HEK293 (cell line): ENCODE data around the gene RYR2.

ENCODE experiments used
- CTCF ChIA-PET: fragments of 350-600 bp; formaldehyde crosslinking; extraction: SDS; loops from one replicate; lab custom pipeline; 2021; ENCODE audit warnings: antibody characterized with exemption; lab: Yijun Ruan, JAX
- POLR2A ChIA-PET: fragments of 300-600 bp; formaldehyde crosslinking; extraction: SDS; loops from one replicate; lab custom pipeline; 2020; ENCODE audit warnings: antibody characterized with exemption, inconsistent platforms; lab: Yijun Ruan, JAX
- H3K27ac ChIP-seq: fragments of 200-500 bp; sonication (Bioruptor generic); 2 replicates; pipeline ENCODE4 v1.5.1; 2014; ENCODE audit warnings: low read depth, low read length, control low read depth, inconsistent platforms; ENCODE audit errors: extremely low read depth
- H3K36me3 ChIP-seq, 2 experiments: fragments of 200-500 bp in 1 of 2; sonication (Bioruptor generic) in 1 of 2; 1 replicate in 1 of 2; 2 replicates in 1 of 2; pipeline ENCODE4 v1.5.1; 2014 to 2017; ENCODE audit warnings: inconsistent platforms in 2 of 2, low read length in 2 of 2; ENCODE audit not compliant: control insufficient read depth in 2 of 2, insufficient read depth in 1 of 2
- H3K4me1 ChIP-seq: fragments of 200-500 bp; sonication (Bioruptor generic); 2 replicates; pipeline ENCODE4 v1.5.1; 2014; ENCODE audit warnings: mild to moderate bottlenecking, low read length, inconsistent platforms; ENCODE audit not compliant: control insufficient read depth, insufficient read depth
- H3K4me3 ChIP-seq: 2 replicates; pipeline ENCODE4 v1.5.1; 2011; ENCODE audit warnings: low read depth, mild to moderate bottlenecking, control low read depth, low read length, moderate library complexity
- H3K9me3 ChIP-seq: fragments of 200-500 bp; sonication (Bioruptor generic); 2 replicates; pipeline ENCODE4 v1.5.1; 2014; ENCODE audit warnings: low read depth, low read length, inconsistent platforms; ENCODE audit not compliant: control insufficient read depth, insufficient read depth
- KLF16 ChIP-seq: fragments of 450-650 bp; formaldehyde crosslinking; IDR thresholded peaks from 2 replicates; pipeline ENCODE4 v1.5.1; 2017; ENCODE audit warnings: missing biosample characterization, missing genetic modification characterization
- OSR2 ChIP-seq: fragments of 450-650 bp; formaldehyde crosslinking; IDR thresholded peaks from 2 replicates; pipeline ENCODE4 v1.5.1; 2016; ENCODE audit warnings: missing biosample characterization, missing genetic modification characterization
- PRDM1 ChIP-seq: fragments of 450-650 bp; formaldehyde crosslinking; IDR thresholded peaks from 2 replicates; pipeline ENCODE4; 2016; ENCODE audit warnings: missing biosample characterization, missing genetic modification characterization
- TRIM28 ChIP-seq: IDR thresholded peaks from 2 replicates; pipeline ENCODE4 v1.6.1; 2011; ENCODE audit warnings: low read length, control low read depth, borderline replicate concordance
- YY1 ChIP-seq: fragments of 450-650 bp; formaldehyde crosslinking; IDR thresholded peaks from 2 replicates; pipeline ENCODE4 v1.5.1; 2018; ENCODE audit warnings: missing biosample characterization, missing genetic modification characterization
- ZBTB17 ChIP-seq: fragments of 450-650 bp; formaldehyde crosslinking; IDR thresholded peaks from 2 replicates; pipeline ENCODE4 v1.5.1; 2016; ENCODE audit warnings: missing biosample characterization, missing genetic modification characterization
- ZBTB21 ChIP-seq: fragments of 450-650 bp; formaldehyde crosslinking; IDR thresholded peaks from 2 replicates; pipeline ENCODE4 v1.5.1; 2017; ENCODE audit warnings: missing biosample characterization, missing genetic modification characterization
- ZBTB44 ChIP-seq: fragments of 450-650 bp; IDR thresholded peaks from 2 replicates; pipeline ENCODE4 v1.5.1; 2018; ENCODE audit warnings: missing biosample characterization, mild to moderate bottlenecking, missing genetic modification characterization
- ZBTB48 ChIP-seq: fragments of 450-650 bp; formaldehyde crosslinking; IDR thresholded peaks from 2 replicates; pipeline ENCODE4 v1.5.1; 2016; ENCODE audit warnings: missing biosample characterization, missing genetic modification characterization
- ZNF132 ChIP-seq: fragments of 450-650 bp; formaldehyde crosslinking; IDR thresholded peaks from 2 replicates; pipeline ENCODE4 v1.5.1; 2017; ENCODE audit warnings: missing biosample characterization, missing genetic modification characterization, borderline replicate concordance
- ZNF140 ChIP-seq: fragments of 450-650 bp; formaldehyde crosslinking; IDR thresholded peaks from 2 replicates; pipeline ENCODE4 v1.5.1; 2016; ENCODE audit warnings: missing biosample characterization, missing genetic modification characterization
- ZNF18 ChIP-seq: fragments of 450-650 bp; formaldehyde crosslinking; IDR thresholded peaks from 2 replicates; pipeline ENCODE4 v1.5.1; 2016; ENCODE audit warnings: missing biosample characterization, missing genetic modification characterization
- ZNF202 ChIP-seq: fragments of 450-650 bp; formaldehyde crosslinking; IDR thresholded peaks from 2 replicates; pipeline ENCODE4 v1.5.1; 2016; ENCODE audit warnings: missing biosample characterization, missing genetic modification characterization, borderline replicate concordance
- ZNF239 ChIP-seq: fragments of 450-650 bp; formaldehyde crosslinking; IDR thresholded peaks from 2 replicates; pipeline ENCODE4 v1.5.1; 2016; ENCODE audit warnings: missing biosample characterization, missing genetic modification characterization
- ZNF26 ChIP-seq: fragments of 450-650 bp; formaldehyde crosslinking; IDR thresholded peaks from 2 replicates; pipeline ENCODE4 v1.5.1; 2016; ENCODE audit warnings: missing biosample characterization, missing genetic modification characterization
- ZNF302 ChIP-seq: fragments of 450-650 bp; formaldehyde crosslinking; IDR thresholded peaks from 2 replicates; pipeline ENCODE4 v1.5.1; 2016; ENCODE audit warnings: missing biosample characterization, missing genetic modification characterization, low read depth
- ZNF350 ChIP-seq: fragments of 450-650 bp; formaldehyde crosslinking; IDR thresholded peaks from 2 replicates; pipeline ENCODE4 v1.5.0; 2017; ENCODE audit warnings: missing biosample characterization, mild to moderate bottlenecking, missing genetic modification characterization
- ZNF391 ChIP-seq: fragments of 450-650 bp; formaldehyde crosslinking; IDR thresholded peaks from 2 replicates; pipeline ENCODE4 v1.5.1; 2016; ENCODE audit warnings: low read depth, missing biosample characterization, missing genetic modification characterization, borderline replicate concordance
- ZNF416 ChIP-seq: fragments of 450-650 bp; formaldehyde crosslinking; IDR thresholded peaks from 2 replicates; pipeline ENCODE4 v1.5.1; 2016; ENCODE audit warnings: missing biosample characterization, missing genetic modification characterization
- ZNF510 ChIP-seq: fragments of 450-650 bp; formaldehyde crosslinking; IDR thresholded peaks from 2 replicates; pipeline ENCODE4 v1.5.1; 2018; ENCODE audit warnings: mild to moderate bottlenecking, missing genetic modification characterization, missing biosample characterization; ENCODE audit not compliant: insufficient replicate concordance
- ZNF555 ChIP-seq: fragments of 450-650 bp; formaldehyde crosslinking; conservative IDR thresholded peaks from 2 replicates; pipeline ENCODE4 v1.5.1; 2017; ENCODE audit warnings: missing biosample characterization, mild to moderate bottlenecking, missing genetic modification characterization, inconsistent platforms
- ZNF658 ChIP-seq: fragments of 450-650 bp; formaldehyde crosslinking; IDR thresholded peaks from 2 replicates; pipeline ENCODE4; 2016; ENCODE audit warnings: missing biosample characterization, missing genetic modification characterization
- ZSCAN23 ChIP-seq: fragments of 450-650 bp; formaldehyde crosslinking; IDR thresholded peaks from 2 replicates; pipeline ENCODE4 v1.5.1; 2016; ENCODE audit warnings: missing biosample characterization, missing genetic modification characterization
- TF ChIP-seq, protein P1 (sequence below): fragments of 450-650 bp; formaldehyde crosslinking; IDR thresholded peaks from 2 replicates; pipeline ENCODE4 v1.5.1; 2017; ENCODE audit warnings: missing biosample characterization, missing genetic modification characterization
- TF ChIP-seq, protein P2 (sequence below): fragments of 450-650 bp; formaldehyde crosslinking; IDR thresholded peaks from 2 replicates; pipeline ENCODE4 v1.5.1; 2017; ENCODE audit warnings: missing biosample characterization, missing genetic modification characterization
- TF ChIP-seq, protein P3 (sequence below): fragments of 450-650 bp; formaldehyde crosslinking; IDR thresholded peaks from 2 replicates; pipeline ENCODE4 v1.5.1; 2016; ENCODE audit warnings: missing biosample characterization, missing genetic modification characterization, borderline replicate concordance

RYR2 gene

GRCh38 chr1:237396426-237396825, 354.4 kb downstream of the RYR2 start (continued):
- TF ChIP-seq ZNF18 (no peak), ZNF510 (tag by site-specific recombination) (no peak), PRDM1 (tag by site-specific recombination) (no peak), ZBTB44 (no peak), YY1 (tag by site-specific recombination) (no peak), ZSCAN23 (tag by site-specific recombination) (no peak), ZNF202 (tag by site-specific recombination) (no peak), ZNF658 (tag by site-specific recombination) (no peak), ZBTB48 (tag by site-specific recombination) (no peak)
- TF ChIP-seq, protein P1, sequence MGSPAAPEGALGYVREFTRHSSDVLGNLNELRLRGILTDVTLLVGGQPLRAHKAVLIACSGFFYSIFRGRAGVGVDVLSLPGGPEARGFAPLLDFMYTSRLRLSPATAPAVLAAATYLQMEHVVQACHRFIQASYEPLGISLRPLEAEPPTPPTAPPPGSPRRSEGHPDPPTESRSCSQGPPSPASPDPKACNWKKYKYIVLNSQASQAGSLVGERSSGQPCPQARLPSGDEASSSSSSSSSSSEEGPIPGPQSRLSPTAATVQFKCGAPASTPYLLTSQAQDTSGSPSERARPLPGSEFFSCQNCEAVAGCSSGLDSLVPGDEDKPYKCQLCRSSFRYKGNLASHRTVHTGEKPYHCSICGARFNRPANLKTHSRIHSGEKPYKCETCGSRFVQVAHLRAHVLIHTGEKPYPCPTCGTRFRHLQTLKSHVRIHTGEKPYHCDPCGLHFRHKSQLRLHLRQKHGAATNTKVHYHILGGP (tag by site-specific recombination), result no peak

DNA sequence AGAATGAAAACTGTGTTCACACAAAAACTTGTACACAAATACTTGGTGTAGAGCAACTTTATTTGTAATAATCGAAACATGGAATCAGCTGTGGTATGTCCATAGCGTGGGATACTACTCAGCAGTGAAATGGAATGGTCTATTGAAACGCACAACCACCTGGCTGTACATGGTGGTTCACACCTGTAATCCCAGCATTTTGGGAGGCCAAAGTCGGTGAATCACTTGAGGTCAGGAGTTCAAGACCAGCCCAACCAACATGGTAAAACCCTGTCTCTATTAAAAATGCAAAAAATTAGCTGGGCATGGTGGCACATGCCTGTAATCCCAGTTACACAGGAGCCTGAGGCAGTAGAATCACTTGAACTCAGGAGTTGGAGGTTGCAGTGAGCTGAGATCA, 356.8 kb downstream of the RYR2 start:
- no peaks in the 10 kb centered on the region for H3K36me3 ChIP-seq
- H3K4me1 ChIP-seq, result no peaks in the 10 kb centered on the region
- no peak overlapping the region for H3K4me3 ChIP-seq
- ChIA-PET CTCF (interaction anchor here (0.7 to 1.1 kb wide), 3 partner anchors 98 to 948 kb away, joined by 3 to 7 read pairs (median 3); no protein-coding TSS in a partner anchor), POLR2A (no interaction called here)
- no peak overlapping the region for H3K27ac ChIP-seq
- no peaks in the 10 kb centered on the region for H3K9me3 ChIP-seq
- no peak for TF ChIP-seq ZBTB17
- no peak for TF ChIP-seq ZNF416 (tag by site-specific recombination)
- no peak for TF ChIP-seq OSR2
- TF ChIP-seq TRIM28, result no peak
- TF ChIP-seq ZNF302 (tag by site-specific recombination), result no peak
- no peak for TF ChIP-seq ZNF239
- no peak for TF ChIP-seq ZNF132 (tag by site-specific recombination)
- TF ChIP-seq ZBTB21 (tag by site-specific recombination), result no peak
- TF ChIP-seq, protein P2, sequence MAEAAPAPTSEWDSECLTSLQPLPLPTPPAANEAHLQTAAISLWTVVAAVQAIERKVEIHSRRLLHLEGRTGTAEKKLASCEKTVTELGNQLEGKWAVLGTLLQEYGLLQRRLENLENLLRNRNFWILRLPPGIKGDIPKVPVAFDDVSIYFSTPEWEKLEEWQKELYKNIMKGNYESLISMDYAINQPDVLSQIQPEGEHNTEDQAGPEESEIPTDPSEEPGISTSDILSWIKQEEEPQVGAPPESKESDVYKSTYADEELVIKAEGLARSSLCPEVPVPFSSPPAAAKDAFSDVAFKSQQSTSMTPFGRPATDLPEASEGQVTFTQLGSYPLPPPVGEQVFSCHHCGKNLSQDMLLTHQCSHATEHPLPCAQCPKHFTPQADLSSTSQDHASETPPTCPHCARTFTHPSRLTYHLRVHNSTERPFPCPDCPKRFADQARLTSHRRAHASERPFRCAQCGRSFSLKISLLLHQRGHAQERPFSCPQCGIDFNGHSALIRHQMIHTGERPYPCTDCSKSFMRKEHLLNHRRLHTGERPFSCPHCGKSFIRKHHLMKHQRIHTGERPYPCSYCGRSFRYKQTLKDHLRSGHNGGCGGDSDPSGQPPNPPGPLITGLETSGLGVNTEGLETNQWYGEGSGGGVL, result no peak
- no peak for TF ChIP-seq ZNF140 (tag by site-specific recombination)
- no peak for TF ChIP-seq ZNF26 (tag by site-specific recombination)
- no peak for TF ChIP-seq KLF16 (tag by site-specific recombination)
- TF ChIP-seq ZNF350, result no peak
- TF ChIP-seq, protein P3, sequence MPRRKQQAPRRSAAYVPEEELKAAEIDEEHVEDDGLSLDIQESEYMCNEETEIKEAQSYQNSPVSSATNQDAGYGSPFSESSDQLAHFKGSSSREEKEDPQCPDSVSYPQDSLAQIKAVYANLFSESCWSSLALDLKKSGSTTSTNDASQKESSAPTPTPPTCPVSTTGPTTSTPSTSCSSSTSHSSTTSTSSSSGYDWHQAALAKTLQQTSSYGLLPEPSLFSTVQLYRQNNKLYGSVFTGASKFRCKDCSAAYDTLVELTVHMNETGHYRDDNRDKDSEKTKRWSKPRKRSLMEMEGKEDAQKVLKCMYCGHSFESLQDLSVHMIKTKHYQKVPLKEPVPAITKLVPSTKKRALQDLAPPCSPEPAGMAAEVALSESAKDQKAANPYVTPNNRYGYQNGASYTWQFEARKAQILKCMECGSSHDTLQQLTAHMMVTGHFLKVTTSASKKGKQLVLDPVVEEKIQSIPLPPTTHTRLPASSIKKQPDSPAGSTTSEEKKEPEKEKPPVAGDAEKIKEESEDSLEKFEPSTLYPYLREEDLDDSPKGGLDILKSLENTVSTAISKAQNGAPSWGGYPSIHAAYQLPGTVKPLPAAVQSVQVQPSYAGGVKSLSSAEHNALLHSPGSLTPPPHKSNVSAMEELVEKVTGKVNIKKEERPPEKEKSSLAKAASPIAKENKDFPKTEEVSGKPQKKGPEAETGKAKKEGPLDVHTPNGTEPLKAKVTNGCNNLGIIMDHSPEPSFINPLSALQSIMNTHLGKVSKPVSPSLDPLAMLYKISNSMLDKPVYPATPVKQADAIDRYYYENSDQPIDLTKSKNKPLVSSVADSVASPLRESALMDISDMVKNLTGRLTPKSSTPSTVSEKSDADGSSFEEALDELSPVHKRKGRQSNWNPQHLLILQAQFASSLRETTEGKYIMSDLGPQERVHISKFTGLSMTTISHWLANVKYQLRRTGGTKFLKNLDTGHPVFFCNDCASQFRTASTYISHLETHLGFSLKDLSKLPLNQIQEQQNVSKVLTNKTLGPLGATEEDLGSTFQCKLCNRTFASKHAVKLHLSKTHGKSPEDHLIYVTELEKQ (tag by site-specific recombination), result no peak
- TF ChIP-seq ZNF555 (tag by site-specific recombination), result no peak
- no peak for TF ChIP-seq ZNF391 (tag by site-specific recombination)
